HUES48 (cell line): Measurements from ENCODE around the gene GPR32.
"Not testable (repeated sequence)": the region's sequence is repeated elsewhere in the genome, so short reads cannot be mapped to it uniquely, and the experiment has no call there.

Experiments used
- H3K27ac ChIP-seq: one replicate; pipeline ENCODE4 v1.7.0; 2013; ENCODE audit warnings: low read depth, low read length, inconsistent platforms
- H3K27me3 ChIP-seq: 2 replicates; pipeline ENCODE4 v1.6.1; 2013; ENCODE audit warnings: mild to moderate bottlenecking, low read length; ENCODE audit not compliant: control insufficient read depth, insufficient read depth
- H3K36me3 ChIP-seq: 2 replicates; pipeline ENCODE4 v1.6.1; 2013; ENCODE audit warnings: low read length; ENCODE audit not compliant: control insufficient read depth, insufficient read depth
- H3K4me1 ChIP-seq: 2 replicates; pipeline ENCODE4 v1.6.1; 2013; ENCODE audit warnings: mild to moderate bottlenecking, low read length; ENCODE audit not compliant: control insufficient read depth, insufficient read depth
- H3K4me3 ChIP-seq: 2 replicates; pipeline ENCODE4 v1.5.1; 2013; ENCODE audit warnings: mild to moderate bottlenecking, low read depth, low read length
- H3K9ac ChIP-seq: 2 replicates; pipeline ENCODE4 v1.6.1; 2013; ENCODE audit warnings: mild to moderate bottlenecking, low read depth, low read length, moderate library complexity
- H3K9me3 ChIP-seq: 2 replicates; pipeline ENCODE4 v1.6.1; 2013; ENCODE audit warnings: low read length; ENCODE audit not compliant: control insufficient read depth, insufficient read depth

GPR32 gene

DNA sequence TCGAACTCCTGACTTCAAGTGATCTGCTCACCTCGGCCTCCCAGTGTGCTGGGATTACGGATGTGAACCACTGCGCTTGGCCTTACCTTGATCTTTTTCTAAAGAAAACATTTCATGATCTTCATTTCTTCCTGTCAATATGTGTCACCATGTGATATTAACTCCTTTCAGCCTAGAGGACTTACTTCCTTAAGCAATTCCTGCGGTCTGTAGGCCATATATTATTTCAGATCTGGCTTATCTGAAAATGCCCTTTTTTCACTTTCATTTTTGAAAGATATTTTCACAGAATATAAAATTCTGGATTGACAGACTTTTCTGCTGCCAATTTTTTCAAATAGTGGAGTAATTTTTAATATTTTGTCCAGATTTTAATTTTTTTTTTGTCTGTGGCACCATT, 2.0 kb upstream of the GPR32 start:
- H3K9ac ChIP-seq = no peak overlapping the region

DNA sequence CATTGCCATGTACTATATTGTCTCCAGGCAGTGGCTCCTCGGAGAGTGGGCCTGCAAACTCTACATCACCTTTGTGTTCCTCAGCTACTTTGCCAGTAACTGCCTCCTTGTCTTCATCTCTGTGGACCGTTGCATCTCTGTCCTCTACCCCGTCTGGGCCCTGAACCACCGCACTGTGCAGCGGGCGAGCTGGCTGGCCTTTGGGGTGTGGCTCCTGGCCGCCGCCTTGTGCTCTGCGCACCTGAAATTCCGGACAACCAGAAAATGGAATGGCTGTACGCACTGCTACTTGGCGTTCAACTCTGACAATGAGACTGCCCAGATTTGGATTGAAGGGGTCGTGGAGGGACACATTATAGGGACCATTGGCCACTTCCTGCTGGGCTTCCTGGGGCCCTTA, 624 bp downstream of the GPR32 start:
- Histone ChIP-seq H3K4me1 (no peaks in the 10 kb centered on the region), H3K36me3 (no peaks in the 10 kb centered on the region), H3K4me3 (no peak overlapping the region), H3K27me3 (peaks cover 3% of the 10 kb centered on the region; the same call in 1 of the 2 replicates), H3K9me3 (no peaks in the 10 kb centered on the region), H3K9ac (no peak overlapping the region), H3K27ac (no peak overlapping the region)

More for the DNA sequence above, 2.0 kb upstream of the GPR32 start:
- Histone ChIP-seq H3K36me3 (no peaks in the 10 kb centered on the region), H3K27me3 (no peaks in the 10 kb centered on the region), H3K9me3 (no peaks in the 10 kb centered on the region), H3K4me3 (no peak overlapping the region), H3K4me1 (no peaks in the 10 kb centered on the region), H3K27ac (no peak overlapping the region)

DNA sequence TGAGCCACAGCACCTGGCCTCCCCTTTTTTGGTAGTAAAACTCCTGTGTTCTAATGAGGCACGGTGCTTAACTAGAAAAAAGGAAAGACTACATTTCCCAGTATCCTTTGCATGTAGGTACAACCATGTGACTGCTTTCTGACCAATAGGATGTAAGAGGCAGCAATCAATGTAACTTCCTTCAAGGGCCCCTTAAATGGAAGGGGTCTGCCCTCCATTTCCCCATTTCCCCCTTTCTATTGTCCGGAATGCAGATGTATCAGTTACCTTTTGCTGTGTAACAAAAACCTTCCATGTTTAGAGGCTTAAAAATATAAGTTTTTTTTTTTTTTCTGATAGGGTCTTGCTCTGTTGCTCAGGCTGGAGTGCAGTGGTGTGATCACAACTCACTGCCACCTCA, 2.2 kb downstream of the GPR32 start:
- H3K36me3 ChIP-seq = no peaks in the 10 kb centered on the region
- peaks cover 2% of the 10 kb centered on the region; the same call in 1 of the 2 replicates for H3K4me1 ChIP-seq
- H3K27me3 ChIP-seq = peaks cover 18% of the 10 kb centered on the region
- no peak overlapping the region for H3K27ac ChIP-seq
- H3K9me3 ChIP-seq = no peaks in the 10 kb centered on the region
- no peak overlapping the region for H3K4me3 ChIP-seq
- H3K9ac ChIP-seq = no peak overlapping the region

DNA sequence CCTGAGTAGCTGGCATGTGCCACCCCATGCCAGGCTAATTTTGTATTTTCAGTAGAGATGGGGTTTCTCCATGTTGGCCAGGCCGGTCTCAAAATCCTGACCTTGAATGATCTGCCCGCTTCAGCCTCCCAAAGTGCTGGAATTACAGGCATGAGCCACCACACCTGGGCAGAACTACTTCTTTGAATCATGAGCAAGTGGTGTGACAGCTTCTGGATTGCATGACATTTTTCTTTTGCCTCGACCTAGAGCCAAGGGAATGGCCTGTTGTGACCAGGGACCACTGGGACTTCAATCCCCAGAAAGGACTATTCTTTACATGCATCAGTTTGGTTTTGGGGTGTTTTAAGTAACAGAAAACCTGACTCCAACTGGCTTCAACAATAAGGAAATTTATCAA, 2.6 kb downstream of the GPR32 start:
- H3K4me3 ChIP-seq, H3K36me3 ChIP-seq, H3K4me1 ChIP-seq, H3K27ac ChIP-seq, H3K9me3 ChIP-seq, H3K9ac ChIP-seq: not testable (repeated sequence)
- peaks cover 23% of the 10 kb centered on the region for H3K27me3 ChIP-seq

DNA sequence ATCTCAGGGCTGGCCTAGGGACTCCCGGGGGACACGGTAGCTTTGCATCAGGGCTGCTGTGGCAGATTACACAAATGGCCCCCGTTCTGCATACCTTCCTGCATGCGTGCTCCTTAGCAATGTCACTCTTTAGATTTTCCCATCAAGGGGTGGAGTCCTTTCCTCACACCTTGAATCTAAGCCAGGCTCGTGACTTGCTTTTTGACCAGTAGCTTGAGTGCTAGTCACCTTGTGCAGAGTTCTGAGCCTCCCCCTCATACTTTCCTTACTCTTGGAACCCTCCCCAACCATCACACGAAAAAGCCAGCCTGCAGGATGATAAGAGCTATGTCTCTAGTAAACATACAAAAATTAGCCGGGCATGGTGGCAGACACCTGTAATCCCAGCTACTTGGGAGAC, 3.2 kb downstream of the GPR32 start:
- not testable (repeated sequence) for H3K4me1 ChIP-seq, H3K27ac ChIP-seq, H3K9ac ChIP-seq, H3K9me3 ChIP-seq, H3K36me3 ChIP-seq, H3K4me3 ChIP-seq
- peaks cover 28% of the 10 kb centered on the region for H3K27me3 ChIP-seq

DNA sequence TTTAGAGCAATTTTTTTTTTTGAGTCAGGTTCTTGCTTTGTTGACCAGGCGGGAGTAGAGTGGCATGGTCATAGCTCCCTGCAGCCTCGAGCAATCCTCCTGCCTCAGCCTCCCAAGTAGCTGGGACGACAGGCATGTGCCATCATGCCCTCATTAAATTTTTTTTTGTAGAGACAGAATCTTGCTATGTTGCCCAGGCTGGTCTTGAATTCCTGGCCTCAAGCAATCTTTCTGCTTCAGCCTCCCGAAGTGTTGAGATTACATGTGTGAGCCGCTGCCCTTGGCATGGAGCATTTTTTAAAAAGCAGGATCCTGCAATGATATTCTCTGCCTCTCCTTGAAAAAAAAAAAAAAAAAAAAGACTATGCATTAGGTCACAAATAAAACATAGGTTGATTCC, 5.9 kb downstream of the GPR32 start:
- H3K27me3 ChIP-seq = peaks cover 49% of the 10 kb centered on the region

DNA sequence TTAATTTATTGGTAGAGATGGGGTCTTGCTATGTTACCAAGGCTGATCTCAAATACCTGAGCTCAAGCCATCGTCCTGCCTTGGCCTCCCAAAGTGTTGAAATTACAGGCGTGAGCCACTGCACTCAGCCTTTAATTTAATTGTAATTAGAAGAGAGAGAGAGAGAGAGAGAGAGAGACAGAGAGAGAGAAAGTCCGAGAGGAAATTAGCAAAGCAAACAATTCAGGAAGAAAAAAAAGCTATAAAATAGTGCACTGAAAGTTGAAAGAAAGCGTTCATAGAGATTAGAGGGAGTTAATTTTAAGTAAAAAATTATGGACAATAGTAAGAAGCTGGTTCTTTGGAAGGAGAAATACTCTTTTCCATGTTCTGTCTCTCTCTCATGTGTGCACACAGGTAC, 7.0 kb downstream of the GPR32 start:
- Histone ChIP-seq H3K9me3 (no peaks in the 10 kb centered on the region), H3K36me3 (no peaks in the 10 kb centered on the region), H3K27me3 (peaks cover 49% of the 10 kb centered on the region), H3K27ac (no peak overlapping the region), H3K9ac (no peak overlapping the region), H3K4me3 (no peak overlapping the region), H3K4me1 (peaks cover 5% of the 10 kb centered on the region; the same call in 1 of the 2 replicates)

More for the DNA sequence above, 5.9 kb downstream of the GPR32 start:
- H3K9me3 ChIP-seq = no peaks in the 10 kb centered on the region
- H3K9ac ChIP-seq = no peak overlapping the region
- H3K4me1 ChIP-seq = peaks cover 5% of the 10 kb centered on the region; the same call in 1 of the 2 replicates
- no peak overlapping the region for H3K4me3 ChIP-seq
- no peak overlapping the region for H3K27ac ChIP-seq
- H3K36me3 ChIP-seq = no peaks in the 10 kb centered on the region

DNA sequence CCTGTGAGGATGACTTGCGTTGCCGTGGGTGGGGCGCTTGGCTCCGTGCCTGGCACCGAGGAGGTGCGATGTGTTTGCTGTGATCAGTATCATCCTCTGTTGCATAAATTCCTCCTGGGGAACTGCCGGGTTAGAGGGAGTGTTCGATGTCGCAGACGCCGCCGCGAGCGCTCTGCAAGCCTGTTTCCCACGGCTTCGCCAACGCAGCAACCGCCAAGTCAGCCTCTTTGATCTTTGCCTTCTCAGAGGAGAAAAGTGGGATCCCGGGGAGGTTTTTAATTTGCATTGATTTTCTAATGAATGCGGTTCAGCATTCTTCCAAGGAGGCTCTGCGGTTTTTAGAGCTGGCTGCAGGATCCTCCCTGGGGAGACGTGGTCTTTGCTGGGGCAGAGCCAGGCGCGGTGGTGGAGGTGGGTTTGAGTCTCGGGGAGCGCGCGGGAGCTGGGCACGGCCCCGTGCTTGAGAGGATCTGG, 7.6 kb downstream of the GPR32 start:
- Histone ChIP-seq H3K9ac (no peak overlapping the region), H3K4me3 (peak overlapping the region; percentile 1; the same call in 1 of the 2 replicates), H3K36me3 (no peaks in the 10 kb centered on the region), H3K9me3 (no peaks in the 10 kb centered on the region), H3K27ac (peak overlapping the region; percentile 48), H3K4me1 (peaks cover 5% of the 10 kb centered on the region; the same call in 1 of the 2 replicates), H3K27me3 (peaks cover 49% of the 10 kb centered on the region)

DNA sequence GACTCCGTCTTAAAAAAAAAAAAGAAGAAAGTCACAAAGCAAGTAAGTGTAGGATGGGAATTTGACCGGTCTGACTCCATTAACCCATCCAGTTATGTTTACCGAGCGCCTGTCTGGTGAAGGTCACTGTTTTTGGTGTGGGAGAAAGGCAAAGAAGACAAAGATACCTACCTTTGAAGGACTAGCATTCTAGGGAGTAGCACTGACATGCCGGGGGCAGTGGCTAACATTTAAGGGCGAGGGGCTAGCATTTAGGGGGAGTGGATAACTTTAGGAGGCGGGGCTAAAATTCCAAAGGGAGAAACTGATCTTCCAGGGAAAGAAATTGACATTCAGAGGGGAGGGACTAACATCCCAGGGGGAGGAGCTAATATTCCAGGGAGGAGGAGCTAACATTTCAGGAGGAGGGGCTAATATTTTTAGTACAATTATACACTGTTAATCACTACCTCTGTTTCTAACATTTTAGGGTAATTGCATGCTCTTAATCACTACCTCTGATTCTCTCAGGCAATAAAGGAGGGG, 8.7 kb downstream of the GPR32 start:
- Histone ChIP-seq H3K4me3 (no peak overlapping the region), H3K36me3 (no peaks in the 10 kb centered on the region), H3K9ac (no peak overlapping the region), H3K9me3 (no peaks in the 10 kb centered on the region), H3K27ac (no peak overlapping the region), H3K27me3 (peaks cover 49% of the 10 kb centered on the region), H3K4me1 (peaks cover 5% of the 10 kb centered on the region; the same call in 1 of the 2 replicates)

DNA sequence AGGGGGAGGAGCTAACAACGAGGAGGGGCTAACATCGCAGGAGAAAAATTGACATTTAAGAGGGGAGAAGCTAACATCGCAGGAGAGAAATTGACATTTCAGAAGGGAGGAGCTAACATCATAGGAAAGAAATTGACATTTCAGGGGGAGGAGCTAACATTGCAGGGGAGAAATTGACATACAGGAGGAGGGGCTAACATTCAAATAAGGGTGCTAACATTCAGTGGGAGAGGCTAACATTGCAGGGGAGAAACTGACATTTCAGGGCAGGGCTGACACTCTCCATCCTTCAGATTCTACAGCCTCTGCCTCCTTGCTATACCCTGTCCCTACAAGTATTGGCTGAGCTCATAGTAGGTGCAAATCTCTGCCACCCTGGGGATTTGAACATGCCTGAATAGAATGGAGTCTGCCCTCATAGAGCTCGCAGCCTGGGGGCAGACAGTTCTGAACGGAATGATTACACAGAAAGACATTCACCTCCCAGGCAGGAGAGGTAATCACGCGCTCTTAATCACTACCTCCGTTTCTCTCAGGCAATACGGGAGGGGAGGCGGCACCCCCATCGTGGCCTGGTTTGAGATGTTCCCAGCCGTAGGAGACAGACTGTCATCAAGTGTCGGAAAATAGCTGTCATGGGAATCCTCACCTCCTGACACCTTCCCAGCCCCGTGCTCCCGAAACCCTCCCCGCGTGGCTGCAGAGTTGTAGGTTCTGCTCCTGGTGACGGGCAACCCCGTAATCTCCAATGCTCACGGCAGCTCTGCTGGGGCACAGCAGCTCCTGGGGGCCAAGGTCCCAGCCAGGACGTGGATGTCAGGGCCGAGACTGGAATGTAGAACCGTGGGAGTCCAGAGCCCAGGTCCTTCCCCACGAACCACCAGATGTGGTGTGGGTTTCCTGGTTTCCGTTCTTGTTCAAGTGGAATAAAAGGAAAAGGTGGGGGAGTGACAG, 9.5 kb downstream of the GPR32 start:
- Histone ChIP-seq H3K27me3 (peaks cover 49% of the 10 kb centered on the region), H3K27ac (no peak overlapping the region), H3K4me3 (no peak overlapping the region), H3K36me3 (no peaks in the 10 kb centered on the region), H3K9ac (no peak overlapping the region), H3K9me3 (no peaks in the 10 kb centered on the region), H3K4me1 (peaks cover 5% of the 10 kb centered on the region; the same call in 1 of the 2 replicates)
